MG63 (cell line): Measurements from ENCODE around the gene RING1. TPM values are rescaled to one million over a fixed set of nuclear protein-coding genes. Genes with fewer than 3 reads are reported as not detected.

Experiments
- DNase-seq: peaks from one replicate; pipeline ENCODE4 v3.0.0-alpha.2; 2020
- H3K27me3 ChIP-seq: fragments of 250-450 bp; sonication (Bioruptor Pico); 2 replicates; pipeline ENCODE4 v1.5.1; 2020; ENCODE audit warnings: mild to moderate bottlenecking, moderate library complexity
- H3K36me3 ChIP-seq: fragments of 250-450 bp; sonication (Bioruptor Pico); 2 replicates; pipeline ENCODE4 v1.5.1; 2020; ENCODE audit warnings: mild to moderate bottlenecking, moderate library complexity
- H3K4me3 ChIP-seq: fragments of 250-450 bp; sonication (Bioruptor Pico); 2 replicates; pipeline ENCODE4 v1.5.1; 2020; ENCODE audit warnings: mild to moderate bottlenecking, moderate library complexity
- H3K9me3 ChIP-seq: fragments of 250-450 bp; sonication (Bioruptor Pico); 2 replicates; pipeline ENCODE4 v1.5.1; 2020; ENCODE audit warnings: mild to moderate bottlenecking, moderate library complexity
- total RNA-seq: library from RNA; depleted of rRNA; stranded (reverse); fragments of >200 nt; shearing (Covaris generic); gene quantifications from 2 replicates; pipeline ENCODE4 v1.2.3, GENCODE V29; 2014; ENCODE audit warnings: low replicate concordance

The RING1 gene
- total RNA-seq, 1 experiment from 2014 or later: 171 TPM

DNA sequence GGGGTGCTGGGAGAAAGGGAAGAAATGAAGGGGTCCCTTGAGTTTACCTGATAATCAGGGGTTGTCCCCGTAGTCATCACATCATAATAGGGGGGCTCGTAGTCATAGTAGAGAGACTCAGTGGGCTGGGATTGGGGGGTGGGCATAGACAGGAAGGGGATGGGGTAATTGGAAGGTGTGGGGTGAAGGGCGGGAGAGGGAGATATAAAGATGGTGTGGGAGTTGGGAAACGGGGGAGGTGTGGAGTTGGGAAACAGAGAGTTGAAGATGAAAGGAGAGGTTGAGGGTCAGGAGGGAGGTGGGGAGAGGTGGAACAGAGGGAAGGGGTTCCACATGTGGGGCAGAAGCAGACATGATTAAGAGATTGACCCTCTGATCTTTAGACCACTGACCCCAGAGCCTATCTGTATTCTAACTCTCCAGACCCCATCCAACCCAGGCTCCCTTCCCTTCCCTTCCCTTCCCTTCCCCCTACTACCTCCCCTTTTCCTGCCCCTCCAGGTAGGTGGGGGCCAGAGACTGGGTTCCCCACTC lies 22.6 kb upstream of the RING1 start:
- no peak for DNase-seq
- H3K27me3 ChIP-seq: no peaks in the 10 kb centered on the region
- no peak overlapping the region for H3K4me3 ChIP-seq
- no peaks in the 10 kb centered on the region for H3K36me3 ChIP-seq
- H3K9me3 ChIP-seq: no peaks in the 10 kb centered on the region

DNA sequence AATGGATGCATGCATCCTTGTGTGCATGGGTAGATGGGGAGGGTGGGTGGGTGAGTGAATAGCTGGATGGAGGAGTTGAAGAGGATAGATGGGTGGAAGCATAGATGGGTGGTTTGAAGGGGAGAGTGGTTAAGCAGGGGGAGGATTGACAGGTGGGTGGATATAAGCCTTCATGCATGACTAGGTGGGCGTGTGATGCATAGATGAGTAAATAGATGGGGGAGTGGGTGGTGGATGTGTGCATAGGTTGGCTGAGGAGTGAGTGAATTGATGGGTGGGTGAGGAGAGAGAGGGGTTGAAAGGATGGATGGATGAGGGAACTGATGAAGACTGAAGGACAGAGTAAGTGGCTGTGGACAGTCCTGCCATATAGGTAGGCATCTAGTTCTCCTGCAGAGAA lies 20.5 kb upstream of the RING1 start:
- no peaks in the 10 kb centered on the region for H3K9me3 ChIP-seq
- DNase-seq: no peak
- H3K27me3 ChIP-seq: no peaks in the 10 kb centered on the region
- no peaks in the 10 kb centered on the region for H3K36me3 ChIP-seq
- no peak overlapping the region for H3K4me3 ChIP-seq

- H3K27me3 ChIP-seq: no peaks in the 10 kb centered on the region
- no peaks in the 10 kb centered on the region for H3K9me3 ChIP-seq
- no peak overlapping the region for H3K4me3 ChIP-seq
- DNase-seq: no peak
- H3K36me3 ChIP-seq: peaks cover 7% of the 10 kb centered on the region
These were observed 19.1 kb upstream of the RING1 start for GRCh38 chr6:33189164-33189563.

GRCh38 chr6:33189625-33190448 lies 18.5 kb upstream of the RING1 start:
- no peaks in the 10 kb centered on the region for H3K27me3 ChIP-seq
- no peak for DNase-seq
- no peak overlapping the region for H3K4me3 ChIP-seq

DNA sequence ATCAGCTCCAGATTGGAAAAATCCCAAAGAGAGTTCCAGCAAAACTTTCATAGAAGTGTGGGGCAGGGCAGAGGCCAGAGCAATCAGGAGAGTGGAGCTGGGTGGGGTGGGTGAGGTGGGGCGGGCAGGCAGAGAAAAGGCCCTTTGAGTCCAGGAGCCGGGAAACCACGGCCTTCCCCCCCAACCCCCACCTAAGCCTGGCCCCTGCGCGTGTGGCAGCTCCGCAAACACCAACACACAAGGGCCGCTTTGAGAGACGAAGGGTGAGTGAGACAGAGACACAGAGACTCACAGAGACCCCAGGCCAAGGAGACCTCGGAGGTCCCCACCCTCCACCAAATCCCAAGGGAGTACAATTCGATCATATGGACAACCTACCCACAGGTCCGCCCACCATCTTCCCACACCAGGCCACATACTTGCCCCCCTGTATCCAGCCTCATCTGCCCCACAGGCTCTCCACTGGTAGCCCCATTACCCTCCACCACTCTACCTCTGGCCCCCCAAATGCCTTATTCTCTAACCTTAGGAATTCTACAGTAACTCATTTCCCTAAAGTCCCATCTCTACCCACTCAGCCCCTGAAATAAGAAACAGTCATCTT lies 17.7 kb upstream of the RING1 start:
- H3K36me3 ChIP-seq: peaks cover 21% of the 10 kb centered on the region
- H3K27me3 ChIP-seq: no peaks in the 10 kb centered on the region
- DNase-seq: no peak
- no peak overlapping the region for H3K4me3 ChIP-seq
- no peaks in the 10 kb centered on the region for H3K9me3 ChIP-seq

More at GRCh38 chr6:33189625-33190448, 18.5 kb upstream of the RING1 start:
- no peaks in the 10 kb centered on the region for H3K9me3 ChIP-seq
- H3K36me3 ChIP-seq: peaks cover 13% of the 10 kb centered on the region

GRCh38 chr6:33191383-33192104 lies 16.8 kb upstream of the RING1 start:
- DNase-seq: no peak
- peaks cover 31% of the 10 kb centered on the region for H3K36me3 ChIP-seq
- no peak overlapping the region for H3K4me3 ChIP-seq
- H3K9me3 ChIP-seq: no peaks in the 10 kb centered on the region
- no peaks in the 10 kb centered on the region for H3K27me3 ChIP-seq

GRCh38 chr6:33192105-33192646 lies 16.1 kb upstream of the RING1 start, which contains the start of gene COL11A2:
Gene COL11A2 (minus strand): TSS chr6:33192467. CDS start chr6:33192240, 227 bp downstream.
- H3K27me3 ChIP-seq: no peaks in the 10 kb centered on the region
- DNase-seq: no peak
- H3K36me3 ChIP-seq: peaks cover 37% of the 10 kb centered on the region
- H3K9me3 ChIP-seq: no peaks in the 10 kb centered on the region
- H3K4me3 ChIP-seq: no peak within 1 kb of the TSS

DNA sequence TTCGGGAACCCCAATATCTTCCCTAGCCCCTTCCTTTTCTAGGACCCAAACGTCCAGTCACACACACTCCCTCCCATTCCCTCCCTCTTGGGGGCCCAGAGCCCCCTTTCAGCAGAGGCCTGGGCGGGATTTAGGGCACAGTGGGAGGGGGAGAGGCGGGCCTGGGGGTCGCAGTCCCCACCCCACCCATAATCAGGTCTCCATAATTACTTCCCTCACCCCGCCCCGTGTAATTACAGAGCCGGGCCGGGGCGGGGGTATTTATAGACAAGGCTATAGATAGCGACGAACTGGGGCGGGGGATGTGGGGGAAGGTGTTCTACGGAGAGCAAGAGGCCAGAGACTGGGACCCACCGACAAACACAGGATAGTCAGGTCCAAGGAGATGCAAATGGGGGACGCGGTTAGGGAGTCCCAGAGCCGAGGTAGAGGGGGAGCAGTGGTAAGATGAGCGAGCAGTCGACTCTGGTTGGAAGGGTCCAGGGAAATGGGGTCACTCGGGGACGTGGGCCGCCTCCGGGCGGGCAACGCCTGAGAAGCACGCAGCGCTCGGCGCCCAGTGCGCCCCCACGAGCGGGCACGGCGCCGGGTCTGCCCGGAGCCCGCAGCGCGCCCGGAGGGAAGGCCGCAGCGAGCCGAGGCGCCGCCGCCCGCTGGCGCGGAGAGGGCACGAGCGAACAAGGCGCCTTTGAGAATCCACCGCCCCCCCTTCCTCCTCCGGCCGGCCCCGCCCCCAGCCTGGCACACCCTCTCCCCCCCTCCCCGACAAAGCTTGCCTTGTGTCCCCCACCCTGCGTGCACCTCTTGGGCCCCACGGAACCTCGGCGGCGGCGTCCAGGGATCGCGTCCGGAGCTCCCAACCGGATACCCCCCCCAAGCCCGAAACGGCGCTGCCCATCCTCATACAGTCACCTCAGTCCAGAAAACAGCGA lies 15.4 kb upstream of the RING1 start:
- Histone ChIP-seq H3K27me3 (no peaks in the 10 kb centered on the region), H3K9me3 (no peaks in the 10 kb centered on the region), H3K36me3 (peaks cover 44% of the 10 kb centered on the region), H3K4me3 (no peak overlapping the region)
- no peak for DNase-seq

GRCh38 chr6:33193619-33194018 lies 14.7 kb upstream of the RING1 start:
- DNase-seq: no peak

DNA sequence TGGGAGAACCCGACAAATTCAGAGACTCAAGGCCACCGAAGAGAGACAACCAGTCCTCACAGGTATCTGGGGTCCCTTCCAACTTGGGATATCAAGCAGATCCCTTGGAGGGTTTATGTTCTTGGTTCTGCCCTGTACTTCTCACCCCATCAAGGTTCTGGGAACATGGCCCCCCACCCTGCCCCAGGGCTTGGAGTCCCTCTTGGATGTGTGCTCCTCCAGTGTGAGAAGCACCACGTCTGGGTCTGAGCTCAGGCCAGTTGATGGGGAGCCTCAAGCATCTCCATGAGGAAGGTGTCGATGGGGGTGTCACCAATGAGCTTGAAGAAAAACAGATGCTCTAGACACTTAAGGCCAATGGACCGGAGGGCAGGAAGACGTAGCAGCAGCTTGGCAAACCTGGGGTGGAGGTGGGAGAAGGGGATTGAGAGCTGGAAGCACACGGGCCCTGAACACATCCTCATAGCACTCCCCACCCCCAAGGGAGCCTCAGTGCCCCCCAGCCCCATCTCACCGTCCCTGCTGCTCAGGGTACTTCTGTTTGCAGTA lies 13.8 kb upstream of the RING1 start:
- Histone ChIP-seq H3K27me3 (no peaks in the 10 kb centered on the region), H3K4me3 (no peak overlapping the region), H3K9me3 (no peaks in the 10 kb centered on the region), H3K36me3 (peaks cover 53% of the 10 kb centered on the region)
- DNase-seq: no peak

More at GRCh38 chr6:33193619-33194018, 14.7 kb upstream of the RING1 start:
- Histone ChIP-seq H3K9me3 (no peaks in the 10 kb centered on the region), H3K4me3 (no peak overlapping the region), H3K36me3 (peaks cover 51% of the 10 kb centered on the region), H3K27me3 (no peaks in the 10 kb centered on the region)

GRCh38 chr6:33195304-33196165 lies 12.8 kb upstream of the RING1 start:
- Histone ChIP-seq H3K27me3 (no peaks in the 10 kb centered on the region), H3K9me3 (no peaks in the 10 kb centered on the region), H3K4me3 (no peak overlapping the region), H3K36me3 (peaks cover 59% of the 10 kb centered on the region)
- no peak for DNase-seq

DNA sequence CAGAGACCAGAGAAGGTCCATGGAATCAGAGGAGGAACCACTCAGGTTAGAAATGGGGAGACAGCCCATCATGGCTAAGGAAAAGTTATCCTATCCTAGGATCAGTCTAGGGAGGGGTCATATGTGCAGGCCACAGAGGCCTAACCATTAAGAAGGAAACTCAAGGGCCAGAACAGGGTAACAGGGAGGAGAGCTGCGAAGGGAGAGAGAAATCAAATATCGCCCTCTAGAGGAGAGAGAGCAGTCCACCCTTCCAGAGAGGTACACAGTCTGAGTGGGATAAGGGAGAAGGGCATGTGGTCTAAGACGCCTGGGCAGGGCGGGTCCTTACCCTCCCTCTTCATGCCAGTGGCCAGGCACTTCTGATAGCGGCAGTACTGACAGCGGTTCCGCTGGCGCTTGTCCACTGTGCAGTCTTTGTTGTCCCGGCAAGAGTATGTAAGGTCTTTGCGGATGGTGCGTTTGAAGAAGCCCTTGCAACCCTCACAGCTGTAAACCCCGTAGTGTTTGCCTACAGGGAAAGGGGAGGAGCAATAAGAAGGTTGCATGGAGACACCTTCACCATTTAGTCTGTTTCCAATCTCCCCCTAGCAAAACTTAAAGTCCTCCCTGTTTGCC lies 10.8 kb upstream of the RING1 start:
- Histone ChIP-seq H3K9me3 (no peaks in the 10 kb centered on the region), H3K36me3 (peaks cover 76% of the 10 kb centered on the region), H3K4me3 (no peak overlapping the region), H3K27me3 (no peaks in the 10 kb centered on the region)
- DNase-seq: peak; percentile 74

- Histone ChIP-seq H3K9me3 (no peaks in the 10 kb centered on the region), H3K36me3 (peaks cover 84% of the 10 kb centered on the region), H3K4me3 (no peak overlapping the region), H3K27me3 (no peaks in the 10 kb centered on the region)
- no peak for DNase-seq
These were observed 10.0 kb upstream of the RING1 start for GRCh38 chr6:33198159-33198852.

- Histone ChIP-seq H3K4me3 (peak overlapping the region; percentile 96), H3K27me3 (no peaks in the 10 kb centered on the region), H3K9me3 (no peaks in the 10 kb centered on the region), H3K36me3 (peaks cover 86% of the 10 kb centered on the region)
- DNase-seq: no peak
These were observed 9.4 kb upstream of the RING1 start for GRCh38 chr6:33198853-33199436.
